T-cell (primary cell): ENCODE measurements around the gene SPOCK3. TPM values are rescaled to one million over a fixed set of nuclear protein-coding genes. Genes with fewer than 3 reads are reported as not detected.
"Not testable (repeated sequence)": the region's sequence is repeated elsewhere in the genome, so short reads cannot be mapped to it uniquely, and the experiment has no call there.

ENCODE experiments used
- ATAC-seq, 4 experiments: fragments of 200-7000 bp in 3 of 4; fragments of 150-1000 bp in 1 of 4; cut with Tn5 transposase; replicated peaks in 1 of 4; 1 replicate in 3 of 4; 2 replicates in 1 of 4; pipeline ENCODE4 v1.10.0; 2021; ENCODE audit warnings: moderate library complexity in 3 of 4, mild to moderate bottlenecking in 2 of 4, moderate number of reproducible peaks in 1 of 4
- CTCF ChIA-PET, 2 donors: fragments of 300-600 bp; sonication (Branson Sonifier 250); formaldehyde crosslinking; loops; one replicate each; lab custom pipeline; 2022; ENCODE audit warnings: antibody characterized with exemption in 2 of 2; lab: Charles Lee
- POLR2A ChIA-PET, 2 donors: fragments of 300-600 bp; sonication (Branson Sonifier 250); formaldehyde crosslinking; loops; one replicate each; lab custom pipeline; 2022; ENCODE audit warnings: antibody characterized with exemption in 2 of 2; lab: Charles Lee
- DNase-seq, 35 experiments: peaks; one replicate each; pipeline versions ENCODE4 v3.0.0 to v3.0.0-alpha.2; 2013 to 2023
- H3K27ac ChIP-seq: one replicate; pipeline ENCODE4 v1.5.1; 2013; ENCODE audit warnings: low read length
- H3K27me3 ChIP-seq, 2 experiments: replicated peaks in 1 of 2; 1 replicate in 1 of 2; 2 replicates in 1 of 2; pipeline versions ENCODE4 v1.6.1 to v1.7.0; 2013; ENCODE audit warnings: low read length in 1 of 2, mixed read lengths in 1 of 2; ENCODE audit not compliant: control insufficient read depth in 2 of 2, insufficient read depth in 2 of 2; ENCODE audit errors: extremely low read depth in 1 of 2
- H3K36me3 ChIP-seq, 2 donors: 1 replicate in 1 of 2; 2 replicates in 1 of 2; pipeline versions ENCODE4 v1.6.1 to v1.7.0; 2013; ENCODE audit warnings: low read length in 1 of 2; ENCODE audit not compliant: control insufficient read depth in 2 of 2, insufficient read depth in 1 of 2; ENCODE audit errors: extremely low read depth in 1 of 2
- H3K4me1 ChIP-seq, 2 experiments: 1 replicate in 1 of 2; 2 replicates in 1 of 2; pipeline versions ENCODE4 v1.6.1 to v1.7.0; 2013; ENCODE audit warnings: low read length in 2 of 2, mixed read lengths in 1 of 2; ENCODE audit not compliant: insufficient read depth in 2 of 2, control insufficient read depth in 1 of 2; ENCODE audit errors: extremely low read depth in 1 of 2
- H3K4me3 ChIP-seq, 2 donors: 1 replicate in 1 of 2; 2 replicates in 1 of 2; pipeline versions ENCODE4 v1.5.1 to v1.7.0; 2013; ENCODE audit warnings: mild to moderate bottlenecking in 2 of 2, low read length in 1 of 2, moderate library complexity in 1 of 2; ENCODE audit not compliant: control insufficient read depth in 1 of 2; ENCODE audit errors: extremely low read depth in 1 of 2
- H3K9me3 ChIP-seq: 2 replicates; pipeline ENCODE4 v1.7.0; 2013
- H3K27ac Mint-ChIP-seq, 2 donors: one replicate each; pipeline ENCODE4 v1.8.0; 2020 to 2021; ENCODE audit warnings: mild to moderate bottlenecking in 2 of 2, mixed read lengths in 2 of 2
- H3K27me3 Mint-ChIP-seq, 2 donors: one replicate each; pipeline ENCODE4 v1.8.0; 2021 to 2022; ENCODE audit warnings: mixed read lengths in 2 of 2
- H3K36me3 Mint-ChIP-seq: one replicate; pipeline ENCODE4 v1.8.0; 2021; ENCODE audit warnings: mixed read lengths
- H3K4me1 Mint-ChIP-seq, 3 donors: one replicate each; pipeline ENCODE4 v1.8.0; 2020 to 2022; ENCODE audit warnings: mixed read lengths in 3 of 3, mild to moderate bottlenecking in 1 of 3
- H3K4me3 Mint-ChIP-seq, 3 donors: one replicate each; pipeline ENCODE4 v1.8.0; 2020 to 2022; ENCODE audit warnings: mild to moderate bottlenecking in 3 of 3, mixed read lengths in 3 of 3, moderate library complexity in 3 of 3
- H3K9me3 Mint-ChIP-seq, 3 donors: one replicate each; pipeline ENCODE4 v1.8.0; 2020 to 2022; ENCODE audit warnings: mixed read lengths in 3 of 3
- WGBS: methylation state at CpG from one replicate; pipeline ENCODE4 v1.1.5; 2013; ENCODE audit warnings: missing lambda C conversion rate; ENCODE audit not compliant: insufficient coverage; 5-methylcytosine and 5-hydroxymethylcytosine counted together
- total RNA-seq, 35 experiments: library from RNA in 6 of 35; stranded (reverse) in 6 of 35; fragments of 120-200 nt in 1 of 35; gene quantifications; one replicate each; pipeline versions ENCODE4 v1.2.1 to v1.2.4 and lab custom pipeline; 2013 to 2026

Gene SPOCK3
- total RNA-seq, 5 donors from 2014 or later (not counting 1 experiment from before 2014, with no cell fraction given): not detected

- H3K4me3 Mint-ChIP-seq, POLR2A ChIA-PET, ATAC-seq, CTCF ChIA-PET, H3K4me1 Mint-ChIP-seq, DNase-seq, H3K27me3 Mint-ChIP-seq, H3K9me3 ChIP-seq, H3K36me3 ChIP-seq, H3K4me1 ChIP-seq, H3K27me3 ChIP-seq, H3K27ac Mint-ChIP-seq, H3K27ac ChIP-seq, H3K4me3 ChIP-seq, H3K36me3 Mint-ChIP-seq: not testable (repeated sequence)
- WGBS: 95% methylated on average over 12 of the region's 23 CpGs
- H3K9me3 Mint-ChIP-seq: peaks cover 5 to 12% (median 5%) of the 10 kb centered on the region in 3 donors
These were observed 383.9 kb downstream of the SPOCK3 start for GRCh38 chr4:166850398-166850797.

- ChIA-PET CTCF (no interaction called here), POLR2A (no interaction called here)
- no peak for DNase-seq
- Mint-ChIP-seq H3K27ac (no peak overlapping the region), H3K4me3 (no peak overlapping the region), H3K9me3 (peaks cover 7 to 11% (median 9%) of the 10 kb centered on the region in 3 donors), H3K27me3 (no peaks in the 10 kb centered on the region), H3K4me1 (no peaks in the 10 kb centered on the region), H3K36me3 (no peaks in the 10 kb centered on the region)
- no peaks in the 10 kb centered on the region for H3K36me3 ChIP-seq
- no peak for ATAC-seq
- H3K4me1 ChIP-seq: no peaks in the 10 kb centered on the region
- no peak overlapping the region for H3K27ac ChIP-seq
- no peaks in the 10 kb centered on the region for H3K9me3 ChIP-seq
- no peaks in the 10 kb centered on the region for H3K27me3 ChIP-seq
- no peak overlapping the region for H3K4me3 ChIP-seq
These were observed 387.4 kb downstream of the SPOCK3 start for GRCh38 chr4:166846939-166847338.

GRCh38 chr4:166842795-166843261 lies 391.5 kb downstream of the SPOCK3 start:
- H3K4me1 Mint-ChIP-seq: no peaks in the 10 kb centered on the region

GRCh38 chr4:166839615-166840251 lies 394.6 kb downstream of the SPOCK3 start:
- ATAC-seq: no peak

More at GRCh38 chr4:166842795-166843261, 391.5 kb downstream of the SPOCK3 start:
- no peak overlapping the region for H3K27ac Mint-ChIP-seq
- ATAC-seq (no peak), DNase-seq (no peak)
- H3K9me3 ChIP-seq: no peaks in the 10 kb centered on the region
- H3K9me3 Mint-ChIP-seq: peaks cover 11 to 21% (median 21%) of the 10 kb centered on the region in 3 donors
- H3K4me1 ChIP-seq: no peaks in the 10 kb centered on the region
- no peak overlapping the region for H3K4me3 ChIP-seq
- WGBS: 97% methylated on average over 22 of the region's 24 CpGs
- no peaks in the 10 kb centered on the region for H3K27me3 Mint-ChIP-seq
- H3K36me3 Mint-ChIP-seq: no peaks in the 10 kb centered on the region
- H3K36me3 ChIP-seq: no peaks in the 10 kb centered on the region
- no peaks in the 10 kb centered on the region for H3K27me3 ChIP-seq
- no peak overlapping the region for H3K27ac ChIP-seq
- POLR2A ChIA-PET: no interaction called here
- H3K4me3 Mint-ChIP-seq: no peak overlapping the region
- CTCF ChIA-PET: no interaction called here

GRCh38 chr4:166838975-166839614 lies 395.2 kb downstream of the SPOCK3 start:
- no peaks in the 10 kb centered on the region for H3K27me3 ChIP-seq
- no peak for ATAC-seq
- no peak for DNase-seq
- no peaks in the 10 kb centered on the region for H3K36me3 Mint-ChIP-seq
- H3K27me3 Mint-ChIP-seq: no peaks in the 10 kb centered on the region
- CTCF ChIA-PET: interaction anchor here in 1 of 2 donors (0.6 kb wide), 1 partner anchor 53 kb away, joined by 4 read pairs; no protein-coding TSS in a partner anchor
- POLR2A ChIA-PET: no interaction called here
- no CpG with 5 or more reads among the region's 1 CpG for WGBS
- no peaks in the 10 kb centered on the region for H3K36me3 ChIP-seq
- no peaks in the 10 kb centered on the region for H3K9me3 ChIP-seq
- no peak overlapping the region for H3K27ac ChIP-seq
- peaks cover 11 to 32% (median 17%) of the 10 kb centered on the region in 3 donors for H3K9me3 Mint-ChIP-seq
- no peak overlapping the region for H3K4me3 ChIP-seq
- H3K4me1 Mint-ChIP-seq: no peaks in the 10 kb centered on the region
- no peaks in the 10 kb centered on the region for H3K4me1 ChIP-seq
- H3K4me3 Mint-ChIP-seq: no peak overlapping the region
- no peak overlapping the region for H3K27ac Mint-ChIP-seq

More at GRCh38 chr4:166839615-166840251, 394.6 kb downstream of the SPOCK3 start:
- Mint-ChIP-seq H3K27ac (no peak overlapping the region), H3K36me3 (no peaks in the 10 kb centered on the region), H3K4me1 (no peaks in the 10 kb centered on the region), H3K4me3 (no peak overlapping the region), H3K9me3 (peaks cover 11 to 32% (median 17%) of the 10 kb centered on the region in 3 donors), H3K27me3 (no peaks in the 10 kb centered on the region)
- Histone ChIP-seq H3K4me1 (no peaks in the 10 kb centered on the region), H3K9me3 (no peaks in the 10 kb centered on the region), H3K4me3 (no peak overlapping the region), H3K27ac (no peak overlapping the region), H3K36me3 (no peaks in the 10 kb centered on the region), H3K27me3 (no peaks in the 10 kb centered on the region)
- WGBS: 50% methylated on average over 1 of the region's 4 CpGs
- ChIA-PET CTCF (interaction anchor here in 1 of 2 donors (0.8 kb wide), 1 partner anchor 274 kb away, joined by 8 read pairs; no protein-coding TSS in a partner anchor), POLR2A (no interaction called here)
- no peak for DNase-seq

GRCh38 chr4:166836865-166837264 lies 397.4 kb downstream of the SPOCK3 start:
- POLR2A ChIA-PET: no interaction called here
- H3K4me1 Mint-ChIP-seq: no peaks in the 10 kb centered on the region
- H3K36me3 Mint-ChIP-seq: no peaks in the 10 kb centered on the region
- no peaks in the 10 kb centered on the region for H3K27me3 Mint-ChIP-seq
- H3K4me3 ChIP-seq: no peak overlapping the region
- DNase-seq: no peak
- H3K27ac ChIP-seq: no peak overlapping the region
- H3K9me3 Mint-ChIP-seq: peaks cover 19 to 45% (median 20%) of the 10 kb centered on the region in 3 donors
- WGBS: no CpG with 5 or more reads among the region's 1 CpG
- no peaks in the 10 kb centered on the region for H3K36me3 ChIP-seq
- no peak overlapping the region for H3K4me3 Mint-ChIP-seq
- H3K27ac Mint-ChIP-seq: no peak overlapping the region
- ATAC-seq: no peak
- CTCF ChIA-PET: no interaction called here
- H3K4me1 ChIP-seq: no peaks in the 10 kb centered on the region
- H3K27me3 ChIP-seq: no peaks in the 10 kb centered on the region
- H3K9me3 ChIP-seq: no peaks in the 10 kb centered on the region
